NK-92 (cell line): ENCODE results near the gene GRAMD2B.
"Not testable (repeated sequence)": the region's sequence is repeated elsewhere in the genome, so short reads cannot be mapped to it uniquely, and the experiment has no call there.

Experiments used
- DNase-seq: peaks from one replicate; lab custom pipeline; 2025; ENCODE audit not compliant: unreplicated experiment; lab: John Stamatoyannopoulos, UW

GRAMD2B gene

GRCh38 chr5:126410623-126411022, 12.6 kb upstream of the GRAMD2B start:
- no peak for DNase-seq

GRCh38 chr5:126413856-126414255, 9.4 kb upstream of the GRAMD2B start:
- no peak for DNase-seq

- DNase-seq = no peak
Measured at GRCh38 chr5:126414874-126415502, 8.2 kb upstream of the GRAMD2B start.

GRCh38 chr5:126415789-126416188, 7.4 kb upstream of the GRAMD2B start:
- DNase-seq = no peak

GRCh38 chr5:126416266-126416925, 6.8 kb upstream of the GRAMD2B start:
- DNase-seq = no peak

- no peak for DNase-seq
Measured at GRCh38 chr5:126417178-126417577, 6.0 kb upstream of the GRAMD2B start.

GRCh38 chr5:126419102-126419501, 4.1 kb upstream of the GRAMD2B start:
- DNase-seq = no peak

- DNase-seq = no peak
Measured at GRCh38 chr5:126428421-126428820, 5.2 kb downstream of the GRAMD2B start.

GRCh38 chr5:126430631-126431030, 7.4 kb downstream of the GRAMD2B start:
- DNase-seq = no peak

GRCh38 chr5:126433701-126434100, 10.5 kb downstream of the GRAMD2B start:
- DNase-seq = no peak

- no peak for DNase-seq
Measured at GRCh38 chr5:126435261-126435660, 12.1 kb downstream of the GRAMD2B start.

GRCh38 chr5:126435714-126436113, 12.5 kb downstream of the GRAMD2B start:
- DNase-seq = no peak

- DNase-seq = no peak
Measured at GRCh38 chr5:126437721-126438120, 14.5 kb downstream of the GRAMD2B start.

- DNase-seq = no peak
Measured at GRCh38 chr5:126438267-126438666, 15.1 kb downstream of the GRAMD2B start.

- DNase-seq = no peak
Measured at GRCh38 chr5:126438868-126439267, 15.7 kb downstream of the GRAMD2B start.

- DNase-seq = not testable (repeated sequence)
Measured at GRCh38 chr5:126439724-126440123, 16.5 kb downstream of the GRAMD2B start.

- DNase-seq = no peak
Measured at GRCh38 chr5:126441230-126441629, 18.0 kb downstream of the GRAMD2B start.

GRCh38 chr5:126443374-126443851, 20.2 kb downstream of the GRAMD2B start:
- no peak for DNase-seq

GRCh38 chr5:126444137-126444536, 20.9 kb downstream of the GRAMD2B start:
- DNase-seq = no peak

- DNase-seq = no peak
Measured at GRCh38 chr5:126445502-126446174, 22.4 kb downstream of the GRAMD2B start.

- DNase-seq = no peak
Measured at GRCh38 chr5:126446498-126447224, 23.5 kb downstream of the GRAMD2B start.
